GM23338 (cell line): Measurements from ENCODE around the gene GATAD2B. TPM values are rescaled to one million over a fixed set of nuclear protein-coding genes. Genes with fewer than 3 reads are reported as not detected.

Experiments used
- ATAC-seq: fragments of 200-7000 bp; cut with Tn5 transposase; 3 replicates; pipeline ENCODE4 v1.9.1; 2020
- DNase-seq: peaks from one replicate; pipeline ENCODE4 v3.0.0-alpha.2; 2015; ENCODE audit warnings: low spot score
- H2AFZ ChIP-seq: fragments of 200-600 bp; sonication (generic); 2 replicates; pipeline ENCODE4 v1.8.0; 2016; ENCODE audit warnings: antibody characterized with exemption, mild to moderate bottlenecking, moderate library complexity
- H3F3A ChIP-seq: fragments of 200-600 bp; sonication (generic); replicated peaks from 2 replicates; pipeline ENCODE4 v1.8.0; 2017; ENCODE audit warnings: antibody characterized with exemption, mixed run types, low read depth
- H3K27ac ChIP-seq: fragments of 200-600 bp; sonication (generic); 2 replicates; pipeline ENCODE4 v1.6.1; 2016; ENCODE audit warnings: low read depth
- H3K27me3 ChIP-seq: fragments of 200-600 bp; sonication (generic); 2 replicates; pipeline ENCODE4 v1.8.0; 2016; ENCODE audit warnings: mild to moderate bottlenecking, mixed run types, moderate library complexity; ENCODE audit not compliant: insufficient read depth
- H3K36me3 ChIP-seq: fragments of 200-600 bp; sonication (generic); 2 replicates; pipeline ENCODE4 v1.8.0; 2016; ENCODE audit warnings: mild to moderate bottlenecking; ENCODE audit not compliant: insufficient read depth
- H3K4me1 ChIP-seq: fragments of 200-600 bp; sonication (generic); 2 replicates; pipeline ENCODE4 v1.8.0; 2016; ENCODE audit warnings: mild to moderate bottlenecking, moderate library complexity; ENCODE audit not compliant: insufficient read depth
- H3K4me2 ChIP-seq: fragments of 200-600 bp; sonication (generic); 2 replicates; pipeline ENCODE4 v1.7.1; 2017; ENCODE audit warnings: mixed run types
- H3K4me3 ChIP-seq: fragments of 200-600 bp; sonication (generic); 2 replicates; pipeline ENCODE4 v1.6.1; 2016; ENCODE audit warnings: mixed run types
- H3K79me2 ChIP-seq: fragments of 200-600 bp; sonication (generic); replicated peaks from 2 replicates; pipeline ENCODE4 v1.8.0; 2017; ENCODE audit warnings: mild to moderate bottlenecking; ENCODE audit not compliant: insufficient read depth
- H3K9me2 ChIP-seq: fragments of 200-600 bp; sonication (generic); 2 replicates; pipeline ENCODE4 v1.8.0; 2017; ENCODE audit not compliant: insufficient read depth
- H4K20me1 ChIP-seq: fragments of 200-600 bp; sonication (generic); replicated peaks from 2 replicates; pipeline ENCODE4 v1.8.0; 2017; ENCODE audit warnings: mild to moderate bottlenecking; ENCODE audit not compliant: insufficient read depth
- H3K27ac Mint-ChIP-seq: 2 replicates; pipeline ENCODE4 v1.8.0; 2020; ENCODE audit warnings: inconsistent platforms, mild to moderate bottlenecking, moderate library complexity, mixed read lengths
- H3K27me3 Mint-ChIP-seq: 3 replicates; pipeline ENCODE4 v1.8.0; 2022; ENCODE audit warnings: low read depth, mild to moderate bottlenecking, moderate library complexity, mixed read lengths, inconsistent platforms; ENCODE audit not compliant: insufficient read depth, poor library complexity
- H3K36me3 Mint-ChIP-seq: 3 replicates; pipeline ENCODE4 v1.8.0; 2021; ENCODE audit warnings: low read depth, mild to moderate bottlenecking, inconsistent platforms, moderate library complexity, mixed read lengths
- H3K4me1 Mint-ChIP-seq: 3 replicates; pipeline ENCODE4 v1.8.0; 2020; ENCODE audit warnings: mild to moderate bottlenecking, inconsistent platforms, mixed read lengths
- H3K4me3 Mint-ChIP-seq: 3 replicates; pipeline ENCODE4 v1.8.0; 2021; ENCODE audit warnings: moderate library complexity, mild to moderate bottlenecking, inconsistent platforms, mixed read lengths
- H3K9me3 Mint-ChIP-seq: 3 replicates; pipeline ENCODE4 v1.8.0; 2020; ENCODE audit warnings: moderate library complexity, mild to moderate bottlenecking, inconsistent platforms, mixed read lengths
- CREB1 ChIP-seq: fragments of 250-450 bp; sonication (Bioruptor Pico); IDR thresholded peaks from 2 replicates; pipeline ENCODE4 v1.5.0; 2020; ENCODE audit warnings: low read depth, mild to moderate bottlenecking, moderate library complexity
- CTCF ChIP-seq, 2 experiments: fragments of 200-600 bp in 1 of 2; sonication (generic) in 1 of 2; conservative IDR thresholded peaks; 2 replicates each; pipeline versions ENCODE4 v1.5.1 to v1.6.1; 2016 to 2017; ENCODE audit warnings: antibody characterized with exemption in 2 of 2, low read depth in 2 of 2, mild to moderate bottlenecking in 2 of 2, moderate library complexity in 1 of 2
- ETS1 ChIP-seq: IDR thresholded peaks from 2 replicates; pipeline ENCODE4 v1.6.1; 2016; ENCODE audit warnings: antibody characterized with exemption
- EZH2 ChIP-seq: fragments of 200-600 bp; sonication (generic); IDR thresholded peaks from one replicate; pipeline ENCODE4 v1.8.0; 2017; ENCODE audit warnings: antibody characterized with exemption, mild to moderate bottlenecking, low read depth; ENCODE audit not compliant: unreplicated experiment
- EZH2phosphoT487 ChIP-seq: fragments of 200-600 bp; sonication (generic); IDR thresholded peaks from one replicate; pipeline ENCODE4 v1.8.1; 2018; ENCODE audit warnings: antibody characterized with exemption; ENCODE audit not compliant: unreplicated experiment
- JUNB ChIP-seq: IDR thresholded peaks from one replicate; pipeline ENCODE4 v1.6.1; 2016; ENCODE audit warnings: antibody characterized with exemption; ENCODE audit not compliant: unreplicated experiment
- NANOG ChIP-seq: IDR thresholded peaks from 2 replicates; pipeline ENCODE4 v1.6.1; 2016; ENCODE audit warnings: antibody characterized with exemption, borderline replicate concordance
- POLR2AphosphoS5 ChIP-seq: IDR thresholded peaks from 2 replicates; pipeline ENCODE4 v1.6.1; 2016; ENCODE audit warnings: antibody characterized with exemption, low read depth
- REST ChIP-seq: IDR thresholded peaks from one replicate; pipeline ENCODE4 v1.6.1; 2018; ENCODE audit warnings: antibody characterized with exemption; ENCODE audit not compliant: unreplicated experiment
- STAT1 ChIP-seq: IDR thresholded peaks from one replicate; pipeline ENCODE4 v1.6.1; 2016; ENCODE audit warnings: antibody characterized with exemption; ENCODE audit not compliant: unreplicated experiment
- ZNF114 ChIP-seq: fragments of 250-450 bp; sonication (Bioruptor Pico); IDR thresholded peaks from 2 replicates; pipeline ENCODE4 v1.5.0; 2020; ENCODE audit warnings: mild to moderate bottlenecking, moderate library complexity
- ZNF331 ChIP-seq: fragments of 250-450 bp; sonication (Bioruptor Pico); IDR thresholded peaks from 2 replicates; pipeline ENCODE4 v1.5.0; 2020; ENCODE audit warnings: low read depth, mild to moderate bottlenecking, moderate library complexity
- ZNF462 ChIP-seq: fragments of 250-450 bp; sonication (Bioruptor Pico); IDR thresholded peaks from 2 replicates; pipeline ENCODE4 v1.5.0; 2020; ENCODE audit warnings: mild to moderate bottlenecking, moderate library complexity
- polyA plus RNA-seq: library from polyadenylated mRNA; unstranded; fragments of >200 nt; fragmentation: Nextera tagmentation; extraction: Ambion mirVana; gene quantifications from 2 replicates; pipeline ENCODE4 v1.2.1, GENCODE V29; 2016
- total RNA-seq: library from RNA; depleted of rRNA; stranded (reverse); fragments of >200 nt; shearing (Covaris generic); gene quantifications from 2 replicates; pipeline ENCODE4 v1.2.3, GENCODE V29; 2014

GATAD2B gene
- total and polyA plus RNA-seq, 2 experiments from 2014 or later, result 5.2 to 17.8 TPM

GRCh38 chr1:153776352-153776751 lies 146.4 kb downstream of the GATAD2B start:
- no peaks in the 10 kb centered on the region for H3K9me2 ChIP-seq
- no peaks in the 10 kb centered on the region for H3K9me3 Mint-ChIP-seq
- no peak overlapping the region for H2AFZ ChIP-seq
- H3K27ac Mint-ChIP-seq, result no peak overlapping the region
- peaks cover 19% of the 10 kb centered on the region for H3F3A ChIP-seq
- H3K4me3 ChIP-seq, result peak overlapping the region; percentile 95
- H3K36me3 Mint-ChIP-seq, result peaks cover 47% of the 10 kb centered on the region
- ATAC-seq (peak; percentile 2), DNase-seq (no peak)
- H3K4me2 ChIP-seq, result peak overlapping the region; percentile 94
- TF ChIP-seq CTCF (conservative IDR thresholded peaks at IDR 0.05; ENCODE audit: low read depth in 2 of 2) (no peak), STAT1 (no peak), ZNF462 (CRISPR knock-in tag) (no peak), EZH2 (no peak), ETS1 (no peak), CREB1 (CRISPR knock-in tag) (no peak), POLR2AphosphoS5 (no peak), ZNF114 (CRISPR knock-in tag) (no peak), REST (no peak), NANOG (no peak), EZH2phosphoT487 (no peak), ZNF331 (no peak), JUNB (no peak)
- H3K79me2 ChIP-seq, result 0 out of 2 replicates have a peak, but pooled peaks cover 7% of the 10 kb centered on the region
- peak overlapping the region; percentile 81; the same call in 1 of the 2 replicates for H3K27ac ChIP-seq
- peaks cover 19% of the 10 kb centered on the region for H3K27me3 Mint-ChIP-seq
- no peaks in the 10 kb centered on the region for H3K36me3 ChIP-seq
- H3K4me3 Mint-ChIP-seq, result peak overlapping the region; percentile 86
- H4K20me1 ChIP-seq, result no peaks in the 10 kb centered on the region
- peaks cover 42% of the 10 kb centered on the region for H3K4me1 Mint-ChIP-seq
- H3K4me1 ChIP-seq, result peaks cover 20% of the 10 kb centered on the region
- H3K27me3 ChIP-seq, result no peaks in the 10 kb centered on the region
